NCI-H1105 (cell line): ENCODE measurements around the gene SUFU.

Experiments
- DNase-seq: peaks from one replicate; lab custom pipeline; 2025; lab: John Stamatoyannopoulos, UW

SUFU gene

DNA sequence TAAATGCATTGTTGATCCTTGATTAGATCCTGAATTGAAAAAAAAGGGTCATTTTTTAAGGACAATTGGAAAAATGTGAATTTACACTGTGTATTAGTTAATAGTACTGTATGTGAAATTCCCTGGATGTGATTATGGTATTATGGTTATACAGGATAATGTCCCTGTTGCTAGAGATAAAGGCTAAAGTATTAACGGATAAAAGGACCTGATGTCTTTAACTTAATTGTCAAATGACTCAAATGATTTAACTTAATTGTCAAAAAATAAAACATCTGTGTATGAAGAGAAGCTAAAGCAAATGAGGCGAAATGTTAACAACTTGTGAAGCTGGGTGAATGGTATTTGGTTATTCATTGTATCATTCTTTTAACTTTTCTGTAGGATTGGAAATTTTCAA lies 48.8 kb downstream of the SUFU start:
- no peak for DNase-seq

GRCh38 chr10:102553771-102554170 lies 50.0 kb downstream of the SUFU start:
- DNase-seq = no peak

DNA sequence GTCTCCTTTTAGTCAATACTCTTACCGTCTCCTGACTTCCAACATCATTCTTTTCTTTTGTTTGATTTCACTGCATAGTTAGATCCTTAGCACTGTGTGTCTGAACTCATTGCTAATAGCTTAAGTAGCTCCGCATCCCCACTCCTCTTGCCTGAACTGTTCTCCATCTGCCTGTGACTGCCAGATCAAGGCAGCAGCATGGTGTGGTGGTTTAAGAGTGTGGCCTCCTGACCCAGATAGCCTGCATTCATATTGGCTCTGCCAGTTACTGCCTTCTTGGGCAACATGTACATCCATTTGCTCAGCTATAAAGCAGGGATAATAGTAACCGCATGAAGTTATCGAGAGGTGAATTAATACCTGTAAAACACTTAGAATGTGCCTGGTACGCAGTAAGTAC lies 50.8 kb downstream of the SUFU start:
- DNase-seq = no peak

DNA sequence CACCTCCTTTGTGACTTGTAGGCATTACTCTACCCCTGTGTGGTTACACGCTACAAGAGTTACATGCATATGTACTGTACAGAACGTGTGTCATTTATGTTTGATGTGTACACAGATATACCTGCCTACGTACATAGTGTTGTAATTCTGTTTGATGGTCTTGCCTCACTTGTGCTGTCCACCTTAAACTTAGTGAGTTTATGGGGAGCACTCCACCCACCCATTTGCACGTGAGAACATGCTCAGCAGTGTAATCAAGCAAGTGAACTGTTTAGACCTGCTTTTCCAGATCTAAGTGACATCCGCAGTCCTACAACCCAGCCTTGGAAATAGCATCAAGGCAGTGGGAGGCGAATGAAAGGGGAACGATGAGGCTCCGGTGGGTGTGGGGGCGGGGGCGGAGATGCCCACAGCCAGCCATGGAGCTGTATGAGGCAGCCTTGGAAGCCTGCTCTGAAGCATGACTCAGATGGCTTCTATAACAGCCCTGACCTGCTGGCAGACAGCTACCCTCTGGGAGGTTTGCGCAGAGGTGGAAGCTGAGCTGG lies 52.1 kb downstream of the SUFU start:
- no peak for DNase-seq

- DNase-seq = no peak
These were observed 53.8 kb downstream of the SUFU start for GRCh38 chr10:102557569-102557968.

DNA sequence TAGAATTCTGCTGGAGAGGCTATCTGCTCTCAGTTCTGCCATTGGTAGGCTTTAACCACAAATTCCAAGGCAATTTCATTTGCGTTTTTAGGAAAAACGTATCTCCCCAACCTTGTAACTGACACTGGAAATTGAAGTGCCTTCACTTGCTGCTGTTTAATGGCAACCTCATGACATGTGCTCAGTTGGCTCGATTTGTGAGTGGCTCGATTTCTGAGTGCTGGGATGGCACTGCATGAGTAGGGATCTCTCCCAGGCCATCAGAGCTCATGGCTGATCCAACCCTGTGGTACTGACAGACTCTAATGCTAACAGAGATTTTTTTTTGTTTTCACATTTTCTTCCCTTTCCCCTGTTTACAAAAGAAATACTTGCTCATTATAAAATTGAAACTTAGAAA lies 56.0 kb downstream of the SUFU start:
- DNase-seq = no peak

- no peak for DNase-seq
These were observed 60.5 kb downstream of the SUFU start for GRCh38 chr10:102564209-102564834.

DNA sequence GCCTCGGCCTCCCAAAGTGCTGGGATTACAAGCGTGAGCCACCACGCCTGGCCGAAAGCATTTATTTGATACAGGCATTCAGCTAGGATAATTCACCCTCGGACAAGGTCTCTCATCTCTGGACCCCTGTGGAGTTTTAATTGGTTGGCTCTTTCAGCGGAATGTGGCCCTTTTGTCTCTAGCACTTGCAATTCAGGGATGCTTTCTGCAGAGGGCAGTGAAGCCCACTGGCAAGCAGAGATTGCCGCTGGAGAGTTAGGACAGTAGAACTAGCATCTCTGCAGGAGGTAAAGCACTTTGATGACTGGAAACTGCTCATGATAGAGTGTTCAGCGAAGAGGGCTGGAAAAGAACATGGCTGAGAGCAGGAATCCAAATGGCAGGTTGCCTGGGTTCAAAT lies 62.0 kb downstream of the SUFU start:
- no peak for DNase-seq

DNA sequence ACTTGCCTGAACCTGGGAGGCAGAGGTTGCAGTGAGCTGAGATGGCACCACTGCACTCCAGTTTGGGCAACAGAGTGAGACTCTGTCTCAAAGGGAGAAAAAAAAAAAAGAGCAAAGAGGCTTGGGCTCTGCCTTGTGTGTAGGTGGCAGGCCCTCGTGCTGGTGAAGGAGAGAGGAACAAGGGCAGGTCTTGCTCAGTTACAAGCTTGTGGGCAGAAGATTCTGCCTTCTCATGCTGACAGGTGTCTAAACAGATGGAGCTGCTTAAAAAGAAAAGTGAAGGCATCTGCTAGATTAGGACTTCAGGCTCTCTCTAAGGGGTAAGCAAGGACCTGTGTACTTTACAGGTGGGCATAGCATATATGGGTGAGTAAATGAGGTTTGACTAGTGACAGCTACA lies 75.0 kb downstream of the SUFU start:
- no peak for DNase-seq

DNA sequence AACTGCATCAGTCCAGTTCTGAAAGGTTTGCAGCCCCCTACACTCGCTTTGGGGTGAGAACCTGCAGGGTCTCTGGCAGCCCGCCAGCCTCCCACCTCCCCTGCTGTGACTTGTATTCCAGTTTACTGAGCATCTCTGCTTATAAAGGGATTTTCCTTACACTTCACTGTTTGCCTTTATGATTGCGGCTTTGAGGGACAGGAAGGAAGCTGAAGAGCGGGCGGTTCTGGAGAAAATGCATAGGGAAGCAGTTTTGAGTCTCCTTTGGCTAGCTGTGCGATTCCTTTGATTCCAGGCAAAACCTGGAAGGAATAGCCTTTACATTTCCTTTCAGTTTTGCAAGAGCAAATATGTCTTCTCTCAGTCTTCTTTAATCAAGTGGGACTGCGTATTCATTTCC lies 75.6 kb downstream of the SUFU start:
- no peak for DNase-seq

GRCh38 chr10:102580230-102580629 lies 76.5 kb downstream of the SUFU start:
- no peak for DNase-seq

DNA sequence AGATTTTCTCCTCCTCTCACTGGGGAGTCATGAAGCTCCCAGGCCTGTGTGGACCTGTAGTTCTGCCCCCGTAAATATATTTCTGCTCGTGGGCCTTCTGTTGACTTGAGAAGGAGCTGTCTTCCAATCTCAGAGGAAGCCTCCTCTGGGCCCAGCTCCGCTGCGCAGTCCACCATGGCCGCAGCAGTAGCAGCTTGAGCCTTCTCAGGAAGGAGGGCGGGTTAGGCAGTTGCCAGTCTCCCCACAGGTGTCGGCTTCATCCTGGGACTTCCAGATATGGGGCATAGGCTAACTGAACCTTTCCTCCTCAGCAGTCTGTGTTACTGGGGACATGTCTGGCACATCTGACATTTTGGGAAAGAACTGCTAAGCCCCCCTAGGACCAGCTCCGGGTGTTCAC lies 77.6 kb downstream of the SUFU start:
- no peak for DNase-seq

GRCh38 chr10:102581981-102582580 lies 78.3 kb downstream of the SUFU start:
- DNase-seq = no peak

- peak; percentile 56 for DNase-seq
These were observed 80.0 kb downstream of the SUFU start for GRCh38 chr10:102583435-102584417.

- DNase-seq = no peak
These were observed 81.3 kb downstream of the SUFU start for GRCh38 chr10:102585026-102585425.

GRCh38 chr10:102586858-102587257 lies 83.1 kb downstream of the SUFU start:
- no peak for DNase-seq

GRCh38 chr10:102588875-102589274 lies 85.1 kb downstream of the SUFU start:
- DNase-seq = no peak

DNA sequence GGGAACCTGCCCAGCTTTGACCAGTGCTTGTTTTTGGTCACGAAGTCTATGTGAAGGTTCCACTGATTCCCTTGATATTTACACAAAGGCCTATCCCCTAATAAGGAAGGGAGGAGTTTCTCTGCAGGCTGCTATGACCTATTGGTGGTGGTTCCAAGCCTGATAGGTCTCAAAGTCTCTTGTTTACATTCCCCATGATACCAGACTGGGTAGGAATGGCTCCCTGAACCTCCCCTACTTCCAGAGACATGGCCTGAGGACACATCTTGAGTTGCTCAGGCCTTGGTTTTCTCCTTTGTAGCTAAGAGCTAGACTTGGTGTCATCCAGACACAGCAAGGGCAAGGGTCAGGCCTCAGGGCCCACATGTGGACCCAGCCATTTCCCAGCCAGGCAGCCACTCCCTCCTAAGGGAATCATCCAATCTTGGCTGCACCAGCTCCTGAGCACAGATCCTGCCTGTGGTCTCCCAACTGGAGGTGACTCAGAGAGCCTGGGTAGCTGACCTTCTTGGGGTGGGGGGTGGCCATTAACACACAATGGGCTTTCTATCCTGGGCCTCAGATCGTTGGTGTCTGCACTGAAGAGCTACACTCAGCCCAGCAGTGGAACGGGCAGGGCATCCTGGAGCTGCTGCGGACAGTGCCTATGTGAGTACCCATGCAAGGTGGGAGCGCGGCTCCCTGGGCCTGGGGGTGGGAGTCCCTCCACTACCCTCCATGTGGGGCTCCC lies 89.5 kb downstream of the SUFU start:
- no peak for DNase-seq

DNA sequence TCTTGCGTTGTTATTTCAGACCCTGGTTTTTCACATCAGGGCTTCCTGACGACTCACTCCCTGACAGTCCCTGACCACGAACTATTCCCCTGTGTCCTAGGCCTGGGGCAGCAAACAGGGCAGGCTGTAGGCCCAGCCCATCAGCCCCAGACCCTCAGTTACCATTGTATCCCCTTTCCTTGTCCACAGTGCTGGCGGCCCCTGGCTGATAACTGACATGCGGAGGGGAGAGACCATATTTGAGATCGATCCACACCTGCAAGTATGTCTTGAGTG lies 90.0 kb downstream of the SUFU start:
- DNase-seq = no peak

DNA sequence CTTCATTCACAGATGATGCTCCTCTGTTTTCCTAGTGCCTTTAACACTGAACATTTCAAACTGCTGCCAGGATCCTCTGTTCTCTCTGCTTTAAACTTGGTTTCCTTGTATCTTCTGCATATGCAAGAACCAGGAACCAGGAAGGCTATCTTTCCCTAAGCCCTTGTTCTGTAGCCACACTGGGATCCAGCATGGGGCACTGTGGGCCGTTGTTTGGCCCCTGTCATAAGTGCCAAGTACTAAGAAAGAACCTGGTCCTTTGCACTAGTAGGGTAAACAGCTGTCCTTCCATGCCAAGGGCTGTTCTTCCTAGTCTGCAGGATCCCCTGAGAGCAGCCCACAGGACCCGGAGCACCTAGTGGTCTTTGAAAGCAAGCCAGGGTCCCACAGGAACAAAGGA lies 91.5 kb downstream of the SUFU start:
- DNase-seq = no peak

GRCh38 chr10:102595897-102596296 lies 92.1 kb downstream of the SUFU start:
- DNase-seq = no peak

- peak; percentile 19 for DNase-seq
These were observed 92.8 kb downstream of the SUFU start for GRCh38 chr10:102596506-102596971.
